Hepatocyte (in vitro differentiated cells): Measurements from ENCODE around the gene BIK. TPM values are rescaled to one million over a fixed set of nuclear protein-coding genes. Genes with fewer than 3 reads are reported as not detected.

Experiments
- DNase-seq: peaks from one replicate; pipeline ENCODE4 v3.0.0-alpha.2; 2016; ENCODE audit warnings: low spot score
- H2AFZ ChIP-seq: fragments of 200-600 bp; sonication (generic); 2 replicates; pipeline ENCODE4 v1.6.0; 2016; ENCODE audit warnings: antibody characterized with exemption, mild to moderate bottlenecking
- H3K27ac ChIP-seq: fragments of 200-600 bp; sonication (generic); 2 replicates; pipeline ENCODE4 v1.5.1; 2016; ENCODE audit warnings: mild to moderate bottlenecking
- H3K27me3 ChIP-seq: fragments of 200-600 bp; sonication (generic); 2 replicates; pipeline ENCODE4 v1.6.1; 2016
- H3K36me3 ChIP-seq: fragments of 200-600 bp; sonication (generic); replicated peaks from 2 replicates; pipeline ENCODE4 v1.5.1; 2016; ENCODE audit warnings: low read depth; ENCODE audit not compliant: insufficient read depth
- H3K4me1 ChIP-seq: fragments of 200-600 bp; sonication (generic); 2 replicates; pipeline ENCODE4 v1.5.1; 2016; ENCODE audit warnings: mild to moderate bottlenecking, moderate library complexity; ENCODE audit not compliant: insufficient read depth
- H3K4me2 ChIP-seq: fragments of 200-600 bp; sonication (generic); 2 replicates; pipeline ENCODE4 v1.6.0; 2016
- H3K4me3 ChIP-seq: fragments of 200-600 bp; sonication (generic); 2 replicates; pipeline ENCODE4 v1.5.1; 2016; ENCODE audit warnings: mild to moderate bottlenecking
- H3K79me2 ChIP-seq: fragments of 200-600 bp; sonication (generic); 2 replicates; pipeline ENCODE4 v1.6.0; 2017; ENCODE audit warnings: mild to moderate bottlenecking
- H3K9me2 ChIP-seq: fragments of 200-600 bp; sonication (generic); replicated peaks from 2 replicates; pipeline ENCODE4 v1.6.0; 2017; ENCODE audit warnings: mild to moderate bottlenecking; ENCODE audit not compliant: insufficient read depth
- H3K9me3 ChIP-seq: fragments of 200-600 bp; sonication (generic); 2 replicates; pipeline ENCODE4 v1.5.1; 2016; ENCODE audit warnings: low read depth, mild to moderate bottlenecking
- H4K20me1 ChIP-seq: fragments of 200-600 bp; sonication (generic); 2 replicates; pipeline ENCODE4 v1.6.0; 2016; ENCODE audit warnings: mild to moderate bottlenecking; ENCODE audit not compliant: insufficient read depth, poor library complexity, severe bottlenecking
- EZH2 ChIP-seq: fragments of 200-600 bp; sonication (generic); IDR thresholded peaks from 2 replicates; pipeline ENCODE4 v1.6.1; 2016; ENCODE audit warnings: antibody characterized with exemption, mild to moderate bottlenecking, borderline replicate concordance
- EZH2phosphoT487 ChIP-seq: fragments of 200-600 bp; sonication (generic); IDR thresholded peaks from one replicate; pipeline ENCODE4 v1.6.1; 2018; ENCODE audit warnings: antibody characterized with exemption, mild to moderate bottlenecking, low read depth, moderate library complexity; ENCODE audit not compliant: unreplicated experiment, severe bottlenecking
- WGBS: methylation state at CpG from one replicate; pipeline ENCODE4 v1.1.6; 2016; ENCODE audit warnings: low lambda C conversion rate; ENCODE audit errors: missing lambda C conversion rate; 5-methylcytosine and 5-hydroxymethylcytosine counted together
- polyA plus RNA-seq: library from polyadenylated mRNA; unstranded; fragments of >200 nt; fragmentation: Nextera tagmentation; extraction: Ambion mirVana; gene quantifications from 2 replicates; pipeline ENCODE4 v1.2.1, GENCODE V29; 2016
- total RNA-seq: library from RNA; depleted of rRNA; stranded (reverse); fragments of >200 nt; gene quantifications from 2 replicates; pipeline ENCODE4 v1.2.3, GENCODE V29; 2014
- TF ChIP-seq, protein P1 (sequence below): fragments of 200-600 bp; sonication (generic); IDR thresholded peaks from 2 replicates; pipeline ENCODE4 v1.5.1; 2016; ENCODE audit warnings: antibody characterized with exemption, mild to moderate bottlenecking; ENCODE audit not compliant: poor library complexity

Gene BIK
- total and polyA plus RNA-seq, 2 experiments from 2014 or later, result 10.6 to 15.5 TPM

DNA sequence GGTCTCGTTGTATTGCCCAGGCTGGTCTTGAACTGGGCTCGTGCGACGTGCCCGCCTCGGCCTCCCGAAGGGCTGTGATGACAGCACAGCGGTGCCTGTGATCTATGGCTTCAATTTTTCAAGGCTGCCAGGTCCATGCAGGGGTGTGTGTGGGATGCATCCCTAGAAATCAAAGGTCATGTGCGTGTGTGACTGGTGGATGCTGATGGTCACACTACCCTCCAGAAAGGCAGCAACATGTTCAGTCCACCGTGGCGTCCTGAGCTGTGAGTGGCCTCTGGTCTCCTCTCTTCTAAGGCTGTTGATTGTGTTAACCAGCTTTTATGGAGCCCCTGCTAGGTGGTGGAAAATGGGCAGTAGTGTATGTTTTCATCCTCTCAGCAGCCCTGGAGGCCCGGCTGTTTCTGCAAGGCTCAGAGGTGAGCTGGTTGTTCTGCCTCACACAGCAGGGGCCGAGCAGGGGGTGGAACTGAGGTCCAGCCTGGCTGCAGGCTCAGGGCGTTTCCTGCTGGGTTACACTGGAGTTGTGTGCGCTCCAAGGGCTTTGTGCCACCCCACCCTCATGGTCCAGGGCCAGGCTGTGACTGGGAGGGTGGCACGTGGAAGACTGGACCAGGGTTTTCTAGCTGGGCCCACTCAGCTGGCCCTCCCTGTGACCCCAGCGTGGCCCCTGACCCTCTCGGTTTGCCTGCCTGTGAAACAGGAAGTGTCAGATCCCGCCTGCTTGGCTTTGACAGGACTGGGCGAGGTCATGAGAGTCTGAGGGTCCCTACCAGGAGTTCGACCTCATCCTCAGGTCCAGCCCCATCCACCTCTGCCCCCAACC is 7.7 kb downstream of the BIK start:
- Histone ChIP-seq H3K4me1 (peaks cover 6% of the 10 kb centered on the region), H4K20me1 (no peaks in the 10 kb centered on the region), H3K4me2 (no peak overlapping the region), H2AFZ (no peak overlapping the region), H3K36me3 (no peaks in the 10 kb centered on the region), H3K9me2 (no peaks in the 10 kb centered on the region), H3K27ac (no peak overlapping the region), H3K9me3 (no peaks in the 10 kb centered on the region), H3K79me2 (no peaks in the 10 kb centered on the region), H3K27me3 (no peaks in the 10 kb centered on the region), H3K4me3 (no peak overlapping the region)
- no peak for DNase-seq
- WGBS, result 83% methylated on average over 21 of the region's 21 CpGs
- TF ChIP-seq EZH2 (no peak), EZH2phosphoT487 (no peak)
- TF ChIP-seq, protein P1, sequence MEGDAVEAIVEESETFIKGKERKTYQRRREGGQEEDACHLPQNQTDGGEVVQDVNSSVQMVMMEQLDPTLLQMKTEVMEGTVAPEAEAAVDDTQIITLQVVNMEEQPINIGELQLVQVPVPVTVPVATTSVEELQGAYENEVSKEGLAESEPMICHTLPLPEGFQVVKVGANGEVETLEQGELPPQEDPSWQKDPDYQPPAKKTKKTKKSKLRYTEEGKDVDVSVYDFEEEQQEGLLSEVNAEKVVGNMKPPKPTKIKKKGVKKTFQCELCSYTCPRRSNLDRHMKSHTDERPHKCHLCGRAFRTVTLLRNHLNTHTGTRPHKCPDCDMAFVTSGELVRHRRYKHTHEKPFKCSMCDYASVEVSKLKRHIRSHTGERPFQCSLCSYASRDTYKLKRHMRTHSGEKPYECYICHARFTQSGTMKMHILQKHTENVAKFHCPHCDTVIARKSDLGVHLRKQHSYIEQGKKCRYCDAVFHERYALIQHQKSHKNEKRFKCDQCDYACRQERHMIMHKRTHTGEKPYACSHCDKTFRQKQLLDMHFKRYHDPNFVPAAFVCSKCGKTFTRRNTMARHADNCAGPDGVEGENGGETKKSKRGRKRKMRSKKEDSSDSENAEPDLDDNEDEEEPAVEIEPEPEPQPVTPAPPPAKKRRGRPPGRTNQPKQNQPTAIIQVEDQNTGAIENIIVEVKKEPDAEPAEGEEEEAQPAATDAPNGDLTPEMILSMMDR, result no peak

GRCh38 chr22:43118953-43119458 is 8.5 kb downstream of the BIK start:
- no peak for TF ChIP-seq EZH2
- TF ChIP-seq, protein P1, result no peak
- TF ChIP-seq EZH2phosphoT487, result no peak
- Histone ChIP-seq H3K27ac (no peak overlapping the region), H3K36me3 (no peaks in the 10 kb centered on the region), H3K9me2 (no peaks in the 10 kb centered on the region), H3K4me3 (no peak overlapping the region), H3K4me2 (no peak overlapping the region), H3K79me2 (no peaks in the 10 kb centered on the region), H3K27me3 (no peaks in the 10 kb centered on the region), H3K9me3 (no peaks in the 10 kb centered on the region), H4K20me1 (no peaks in the 10 kb centered on the region), H3K4me1 (peaks cover 6% of the 10 kb centered on the region), H2AFZ (no peak overlapping the region)
- DNase-seq, result no peak
- 80% methylated on average over 7 of the region's 7 CpGs for WGBS

- 50% methylated on average over 5 of the region's 5 CpGs for WGBS
- Histone ChIP-seq H3K9me2 (no peaks in the 10 kb centered on the region), H3K4me1 (peaks cover 42% of the 10 kb centered on the region), H3K36me3 (no peaks in the 10 kb centered on the region), H4K20me1 (no peaks in the 10 kb centered on the region), H3K79me2 (no peaks in the 10 kb centered on the region), H3K27me3 (no peaks in the 10 kb centered on the region), H3K27ac (peak overlapping the region; percentile 94), H3K9me3 (no peaks in the 10 kb centered on the region), H3K4me2 (peak overlapping the region; percentile 49), H3K4me3 (no peak overlapping the region), H2AFZ (no peak overlapping the region)
- no peak for TF ChIP-seq EZH2
- TF ChIP-seq EZH2phosphoT487, result no peak
- TF ChIP-seq, protein P1, result no peak
- DNase-seq, result peak; percentile 88
Observed at GRCh38 chr22:43126501-43127165, 16.1 kb downstream of the BIK start.
